Peyer's patch (tissue), 4 donors: ENCODE results near the gene LIN37.

Source experiments
- POLR2A ChIP-seq, 2 donors: fragments of 450-650 bp; IDR thresholded peaks; one replicate each; pipeline ENCODE4 v1.5.1; 2017; ENCODE audit warnings: antibody characterized with exemption in 2 of 2, mild to moderate bottlenecking in 2 of 2, moderate library complexity in 2 of 2
- TF ChIP-seq, protein P1 (sequence below), 6 experiments: fragments of 450-650 bp in 4 of 6; fragments of 200-600 bp in 2 of 6; sonication (generic) in 1 of 6; IDR thresholded peaks; one replicate each; pipeline ENCODE4 v1.5.1; 2017 to 2019; ENCODE audit warnings: antibody characterized with exemption in 6 of 6, mild to moderate bottlenecking in 3 of 6, moderate library complexity in 1 of 6

DNA sequence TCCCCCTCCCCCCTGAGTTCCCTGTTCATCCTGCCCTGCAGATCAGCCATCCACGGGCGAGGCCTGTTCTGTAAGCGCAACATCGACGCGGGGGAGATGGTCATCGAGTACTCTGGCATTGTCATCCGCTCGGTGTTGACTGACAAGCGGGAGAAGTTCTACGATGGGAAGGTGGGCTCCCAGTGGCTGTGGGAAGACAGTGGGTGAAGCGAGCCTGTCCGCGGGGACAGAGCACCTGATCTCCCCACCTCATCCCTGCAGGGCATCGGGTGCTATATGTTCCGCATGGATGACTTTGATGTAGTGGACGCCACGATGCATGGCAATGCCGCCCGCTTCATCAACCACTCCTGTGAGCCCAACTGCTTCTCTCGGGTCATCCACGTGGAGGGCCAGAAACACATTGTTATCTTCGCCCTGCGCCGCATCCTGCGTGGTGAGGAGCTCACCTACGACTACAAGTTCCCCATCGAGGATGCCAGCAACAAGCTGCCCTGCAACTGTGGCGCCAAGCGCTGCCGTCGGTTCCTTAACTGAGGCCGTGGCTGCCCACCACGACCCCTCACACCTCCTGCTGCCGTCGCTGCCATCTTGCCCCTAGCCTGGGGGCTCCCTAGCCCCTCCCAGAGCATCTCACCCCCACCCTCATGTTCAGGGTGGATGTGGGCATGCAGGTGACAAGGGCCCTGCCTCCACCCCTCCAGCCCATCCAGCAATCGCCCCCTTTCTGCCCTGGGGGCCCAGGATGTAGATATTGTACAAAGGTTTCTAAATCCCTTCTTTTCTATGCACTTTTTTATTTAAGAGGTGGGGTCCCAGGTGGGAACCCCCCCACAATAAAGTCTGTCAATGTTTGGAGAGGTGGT lies 10.1 kb upstream of the LIN37 start:
- TF ChIP-seq POLR2A (IDR thresholded peaks at IDR 0.05) = no peak
- TF ChIP-seq, protein P1, sequence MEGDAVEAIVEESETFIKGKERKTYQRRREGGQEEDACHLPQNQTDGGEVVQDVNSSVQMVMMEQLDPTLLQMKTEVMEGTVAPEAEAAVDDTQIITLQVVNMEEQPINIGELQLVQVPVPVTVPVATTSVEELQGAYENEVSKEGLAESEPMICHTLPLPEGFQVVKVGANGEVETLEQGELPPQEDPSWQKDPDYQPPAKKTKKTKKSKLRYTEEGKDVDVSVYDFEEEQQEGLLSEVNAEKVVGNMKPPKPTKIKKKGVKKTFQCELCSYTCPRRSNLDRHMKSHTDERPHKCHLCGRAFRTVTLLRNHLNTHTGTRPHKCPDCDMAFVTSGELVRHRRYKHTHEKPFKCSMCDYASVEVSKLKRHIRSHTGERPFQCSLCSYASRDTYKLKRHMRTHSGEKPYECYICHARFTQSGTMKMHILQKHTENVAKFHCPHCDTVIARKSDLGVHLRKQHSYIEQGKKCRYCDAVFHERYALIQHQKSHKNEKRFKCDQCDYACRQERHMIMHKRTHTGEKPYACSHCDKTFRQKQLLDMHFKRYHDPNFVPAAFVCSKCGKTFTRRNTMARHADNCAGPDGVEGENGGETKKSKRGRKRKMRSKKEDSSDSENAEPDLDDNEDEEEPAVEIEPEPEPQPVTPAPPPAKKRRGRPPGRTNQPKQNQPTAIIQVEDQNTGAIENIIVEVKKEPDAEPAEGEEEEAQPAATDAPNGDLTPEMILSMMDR (IDR thresholded peaks at IDR 0.05) = no peak
